Endothelial cell of coronary artery (primary cell): ENCODE data around the gene TMEM238L. TPM values are rescaled to one million over a fixed set of nuclear protein-coding genes. Genes with fewer than 3 reads are reported as not detected.

Experiments
- total RNA-seq: library from RNA; depleted of rRNA; stranded (reverse); fragments of >200 nt; gene quantifications from 2 replicates; pipeline ENCODE4 v1.2.3, GENCODE V29; 2014

The TMEM238L gene, protein sequence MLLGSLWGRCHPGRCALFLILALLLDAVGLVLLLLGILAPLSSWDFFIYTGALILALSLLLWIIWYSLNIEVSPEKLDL
- total RNA-seq = not detected in 2 replicates

DNA sequence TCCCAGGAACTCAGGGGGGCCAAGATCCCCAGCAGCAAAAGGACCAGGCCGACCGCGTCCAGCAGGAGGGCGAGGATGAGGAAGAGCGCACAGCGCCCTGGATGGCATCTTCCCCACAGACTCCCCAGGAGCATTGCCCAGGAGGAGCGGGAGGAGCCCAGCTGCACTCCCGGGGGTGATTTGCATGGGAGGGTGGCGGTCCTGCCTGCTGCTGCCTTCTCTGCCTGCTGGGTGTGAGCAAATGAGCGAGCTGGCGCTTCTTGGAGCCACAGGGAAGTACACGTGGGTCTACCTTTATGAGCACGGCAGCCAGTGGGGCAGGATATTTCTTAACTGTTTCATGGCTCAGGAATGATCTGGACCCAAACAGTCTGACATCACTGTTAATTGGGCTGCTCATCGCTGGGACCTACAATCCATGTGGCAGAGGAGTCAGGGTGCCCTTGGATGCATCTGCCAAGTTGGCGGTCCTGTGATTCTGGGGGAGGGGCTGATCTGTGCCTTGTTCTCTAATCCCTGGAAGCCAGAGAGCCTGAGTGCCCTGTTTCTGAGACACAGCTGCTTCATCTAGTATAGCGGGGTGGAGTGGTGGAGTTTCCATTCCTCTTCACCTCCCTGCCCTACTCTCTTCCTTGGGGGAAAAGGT, at the start of gene TMEM238L:
Gene TMEM238L (minus strand): TSS at position 270 of the 646 bp plus-strand sequence. CDS start 136 bp downstream, at position 134.

DNA sequence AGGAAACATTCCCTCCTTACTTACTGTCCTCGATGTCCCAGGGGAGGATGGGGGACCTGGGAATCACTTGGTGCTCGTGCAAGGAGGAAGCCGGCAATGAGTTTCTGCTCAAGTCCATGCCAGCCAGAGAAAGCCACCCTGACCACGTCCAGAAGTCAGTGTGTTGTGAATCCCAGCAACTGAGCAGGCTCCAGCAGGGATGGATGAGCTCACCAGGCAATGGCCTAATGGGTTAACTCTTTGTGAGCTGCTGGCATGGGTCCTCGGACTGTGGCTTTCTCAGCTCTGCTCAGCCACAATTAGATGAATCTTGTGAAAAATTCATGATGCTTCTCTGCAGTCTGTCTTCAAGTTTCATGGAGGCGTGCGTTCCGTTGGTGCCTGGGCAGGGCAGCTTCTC, 34.0 kb upstream of the TMEM238L start, which contains the start of gene PIRT:
Gene PIRT (minus strand): TSS at position 167 of the 400 bp plus-strand sequence. CDS start 12,442 bp downstream, outside the sequence.

Other genes starting within 250 kb of the TMEM238L start
- gene MYH3, start 146.8 kb downstream of the TMEM238L start, total RNA-seq = 0.38 and 0.45 TPM in 2 replicates
- 33.4 and 39.2 TPM in 2 replicates for gene SCO1, start 106.6 kb downstream of the TMEM238L start, total RNA-seq
- gene ADPRM, start 106.5 kb downstream of the TMEM238L start, total RNA-seq = 9.4 and 13.0 TPM in 2 replicates
- 0.85 and 1.8 TPM in 2 replicates for gene TMEM220, start 74.1 kb downstream of the TMEM238L start, total RNA-seq
- not detected in 2 replicates for gene PIRT, start 34.0 kb upstream of the TMEM238L start, total RNA-seq